Measurements from ENCODE around the gene NAA16.

- TF ChIP-seq CREB5 (CRISPR knock-in tag; IDR thresholded peaks at IDR 0.05; ENCODE audit: low read depth) (no peak), TOX (CRISPR knock-in tag; IDR thresholded peaks at IDR 0.05; ENCODE audit: borderline replicate concordance) (no peak), CSDC2 (CRISPR knock-in tag; IDR thresholded peaks at IDR 0.05) (no peak), POU6F1 (CRISPR knock-in tag; IDR thresholded peaks at IDR 0.05; ENCODE audit: borderline replicate concordance, low read depth) (no peak)
These were observed 36.2 kb upstream of the NAA16 start for GRCh38 chr13:41274881-41275280.
